Globus pallidus (tissue), 1 donor: ENCODE data around the gene BNC2.
"Not testable (repeated sequence)": the region's sequence is repeated elsewhere in the genome, so short reads cannot be mapped to it uniquely, and the experiment has no call there.

ENCODE experiments used
- DNase-seq: peaks from one replicate; pipeline ENCODE4 v3.0.0-alpha.2; 2015; ENCODE audit warnings: low spot score

Gene BNC2

DNA sequence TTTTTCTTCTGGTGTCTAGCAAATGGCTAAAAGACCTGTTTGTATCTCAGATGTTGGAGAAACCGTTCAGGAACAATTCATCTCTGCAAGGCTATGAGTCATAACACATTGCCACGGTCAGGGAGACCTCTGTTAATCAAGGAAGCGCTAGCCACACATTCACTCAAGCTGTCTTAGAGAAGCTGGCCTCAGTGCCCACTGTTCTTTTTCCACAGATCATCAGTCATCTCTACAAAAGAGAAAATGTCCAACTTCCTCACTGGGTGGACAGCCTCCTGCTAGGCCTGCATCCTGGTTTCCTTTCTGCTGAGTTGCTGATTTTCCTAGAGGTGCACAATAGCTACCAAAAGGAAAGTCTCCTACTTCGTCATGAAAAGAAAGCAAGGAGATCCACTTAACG is 360.5 kb downstream of the BNC2 start:
- DNase-seq: no peak

DNA sequence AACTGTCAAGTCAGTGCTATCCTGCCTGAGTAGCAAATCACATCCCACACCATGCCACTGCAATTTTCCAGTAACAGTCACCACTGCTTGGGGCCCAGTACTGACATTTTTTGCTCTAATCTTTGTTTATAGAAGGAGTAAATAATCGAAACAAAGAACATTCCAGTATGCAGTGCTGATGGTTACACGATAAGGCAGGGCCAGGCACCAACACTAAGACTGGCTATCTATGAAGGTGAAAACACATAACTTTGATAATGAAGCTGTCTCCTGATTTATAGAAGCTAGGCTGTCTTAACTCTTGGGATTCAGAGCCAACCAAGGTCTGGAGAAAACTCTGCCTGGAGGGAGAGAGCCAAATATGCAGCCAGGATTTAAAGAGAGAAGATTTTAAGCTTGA is 365.3 kb downstream of the BNC2 start:
- no peak for DNase-seq

DNA sequence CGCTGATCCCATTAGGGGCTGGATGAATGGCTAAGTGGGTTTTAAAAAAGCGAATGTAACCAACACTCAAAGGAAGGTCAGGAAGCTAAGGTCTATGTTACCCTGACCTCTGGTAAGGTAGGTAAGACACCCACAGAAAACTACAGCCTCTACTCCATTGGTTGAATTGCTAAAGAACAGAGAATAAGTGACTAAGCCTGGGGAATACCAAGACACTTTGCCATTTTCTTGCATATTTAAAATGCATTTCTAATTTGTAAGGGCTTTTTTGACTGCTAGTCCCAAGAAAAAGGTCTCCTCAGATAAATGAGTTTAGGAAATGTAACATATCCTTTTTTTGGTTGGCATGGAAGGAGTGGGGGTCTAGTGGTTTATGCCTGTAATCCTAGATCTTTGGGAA is 368.7 kb downstream of the BNC2 start:
- DNase-seq: no peak

DNA sequence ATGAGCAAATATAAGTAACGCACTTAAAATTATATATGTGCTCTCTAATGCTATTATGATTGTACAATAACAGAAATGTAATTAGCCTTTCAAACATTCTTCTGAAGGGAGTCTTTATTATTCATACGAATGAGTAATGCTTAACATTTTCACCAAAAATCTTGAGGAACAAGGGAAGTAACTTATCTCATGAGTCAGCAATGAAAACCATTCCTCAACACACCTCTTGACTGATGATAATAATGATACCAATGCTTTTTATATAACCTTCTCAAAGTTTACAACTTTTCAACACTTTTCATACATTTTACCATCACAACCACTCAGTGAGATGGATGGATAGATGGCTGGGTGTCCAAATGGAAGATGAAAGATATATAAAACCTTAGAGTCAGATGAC is 369.3 kb downstream of the BNC2 start:
- DNase-seq: no peak

DNA sequence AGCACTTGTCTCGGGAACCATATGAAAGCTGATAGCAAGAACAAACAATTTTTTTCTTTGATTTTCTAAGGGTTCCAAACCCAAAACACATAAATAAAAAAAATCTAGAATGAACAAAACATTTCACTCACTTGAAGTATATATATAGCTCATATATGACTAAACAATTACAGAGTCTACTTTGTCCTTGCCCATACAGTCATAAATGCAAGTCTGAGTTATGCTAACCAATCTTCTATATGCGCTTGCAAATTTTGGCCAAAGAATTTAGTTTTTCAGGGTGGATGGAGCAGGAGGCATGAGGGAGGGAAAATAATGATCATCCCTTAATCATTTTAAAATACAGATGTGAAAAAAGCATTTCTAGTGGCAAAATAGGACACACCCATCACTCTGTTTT is 370.1 kb downstream of the BNC2 start:
- no peak for DNase-seq

DNA sequence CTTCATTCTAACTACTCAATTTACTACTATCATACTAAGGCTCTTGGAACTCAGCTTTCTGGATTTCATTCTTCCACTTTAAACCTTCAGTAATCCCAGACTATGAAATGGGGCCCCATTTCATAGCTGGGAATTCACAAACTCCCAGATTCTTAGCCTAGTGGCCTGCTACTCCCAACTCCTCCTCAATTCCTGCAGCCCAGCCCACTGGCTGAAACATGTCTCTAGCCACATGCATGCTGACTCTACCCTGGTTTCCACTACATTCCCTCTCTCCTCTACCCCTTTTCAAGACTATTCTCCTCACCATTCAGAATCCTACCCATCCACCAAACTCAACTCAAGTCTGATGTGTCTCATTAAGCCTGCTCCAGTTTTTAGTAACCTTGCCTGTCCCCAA is 370.6 kb downstream of the BNC2 start:
- no peak for DNase-seq

DNA sequence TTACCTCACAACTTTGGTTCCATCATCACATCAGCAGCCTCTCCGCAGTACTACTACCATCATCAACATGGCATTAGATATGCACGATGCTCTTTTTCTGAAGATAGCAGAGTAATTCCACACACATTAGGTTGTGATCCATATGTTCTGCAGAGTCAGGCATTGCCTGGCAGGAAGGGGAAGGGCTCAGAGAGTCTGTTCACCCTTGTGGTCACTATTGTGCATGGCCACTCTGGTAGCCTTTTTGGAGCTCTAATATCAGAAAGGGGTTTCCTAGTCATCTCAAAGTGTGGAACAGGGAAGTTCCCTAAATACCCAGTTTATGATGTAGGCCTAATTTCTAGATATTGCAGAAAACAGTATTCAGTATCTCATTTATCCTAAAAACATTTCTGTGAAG is 373.6 kb downstream of the BNC2 start:
- no peak for DNase-seq

DNA sequence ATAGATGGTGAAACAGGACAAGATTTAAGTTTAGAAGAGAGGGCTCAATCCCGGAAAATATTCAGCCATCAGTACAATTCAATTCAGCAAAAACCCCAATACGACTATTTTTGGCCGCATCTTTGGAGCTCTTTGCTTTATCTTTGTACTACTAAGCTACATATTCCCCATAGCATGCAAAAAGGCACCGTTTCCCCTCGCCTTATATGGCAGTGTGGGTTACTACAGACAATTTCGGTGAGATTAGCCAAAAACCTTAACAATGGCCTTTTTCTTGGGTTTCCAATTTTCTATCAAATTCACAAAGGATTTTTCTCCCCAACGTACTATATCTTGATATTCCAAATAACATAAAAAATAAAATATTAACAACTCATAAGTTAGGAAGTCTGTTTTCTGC is 382.6 kb downstream of the BNC2 start:
- no peak for DNase-seq

DNA sequence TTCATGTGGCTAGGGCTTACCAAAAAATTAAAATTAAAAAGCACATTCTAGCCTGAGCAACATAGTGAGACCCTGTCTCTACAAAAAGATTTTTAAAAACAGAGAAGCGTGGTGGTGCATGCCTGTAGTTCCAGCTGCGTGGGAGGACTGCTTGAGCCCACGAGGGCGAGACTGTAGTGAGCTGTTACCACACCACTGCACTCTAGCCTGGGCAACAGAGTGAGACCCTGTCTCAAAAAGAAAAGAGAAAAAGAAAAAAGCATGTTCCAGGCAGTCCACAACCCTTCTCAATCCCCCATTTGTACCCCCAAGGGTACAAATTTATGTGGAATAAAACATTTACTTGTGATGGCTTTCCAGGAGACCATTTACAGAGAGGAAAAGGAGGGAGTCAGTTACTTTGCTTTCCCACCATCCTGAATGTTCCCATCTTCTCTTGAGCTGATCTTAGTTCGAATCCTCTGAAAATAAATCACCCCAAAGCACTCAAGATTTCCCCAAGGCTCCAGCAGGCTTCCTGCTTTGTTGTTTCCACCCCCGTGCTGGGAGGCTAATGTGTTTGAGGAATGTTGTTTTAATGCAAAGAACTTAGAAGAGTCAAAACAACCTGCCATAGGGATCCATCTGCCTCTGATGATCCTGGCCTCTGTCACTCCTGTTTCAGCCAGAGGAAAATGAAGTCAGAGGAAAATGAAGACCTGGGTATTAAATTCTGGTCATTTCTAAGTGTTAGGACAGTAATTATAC is 384.7 kb downstream of the BNC2 start:
- no peak for DNase-seq

DNA sequence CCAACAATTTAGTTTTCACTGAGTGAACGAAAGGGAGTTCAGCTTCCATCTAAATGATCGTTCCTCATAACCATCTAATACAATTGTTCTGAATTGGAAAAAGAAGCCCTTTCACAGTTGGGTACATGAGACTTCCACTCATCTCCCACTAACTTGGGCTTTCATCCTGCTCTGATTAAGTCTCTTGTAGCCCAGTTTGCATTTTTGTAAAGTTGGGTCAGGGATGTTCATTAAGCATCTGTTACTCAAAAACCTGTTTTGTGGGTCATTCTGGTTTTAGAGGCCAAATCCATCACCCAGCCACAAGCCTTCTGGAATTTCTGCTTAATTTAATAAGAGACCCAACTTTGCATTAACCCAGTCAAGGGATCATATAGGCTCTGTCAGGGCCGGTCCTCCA is 385.3 kb downstream of the BNC2 start:
- no peak for DNase-seq

DNA sequence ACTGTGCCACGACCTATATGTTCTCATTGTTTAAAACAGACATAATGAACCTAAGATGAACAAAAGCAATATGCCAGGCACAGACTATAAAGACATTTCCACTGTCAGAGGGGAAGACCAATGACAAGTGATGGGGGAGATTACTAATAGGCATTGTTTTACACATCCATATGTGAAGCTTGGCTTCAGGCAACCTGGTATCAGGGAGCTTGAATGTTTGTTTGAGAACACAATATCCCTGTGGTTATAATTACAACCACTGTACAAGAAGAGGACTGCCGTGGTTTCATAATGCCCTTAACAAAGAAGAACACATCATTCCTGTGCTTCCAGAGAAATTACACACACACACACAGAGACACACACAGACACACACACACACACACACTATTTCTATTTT is 385.7 kb downstream of the BNC2 start:
- no peak for DNase-seq

DNA sequence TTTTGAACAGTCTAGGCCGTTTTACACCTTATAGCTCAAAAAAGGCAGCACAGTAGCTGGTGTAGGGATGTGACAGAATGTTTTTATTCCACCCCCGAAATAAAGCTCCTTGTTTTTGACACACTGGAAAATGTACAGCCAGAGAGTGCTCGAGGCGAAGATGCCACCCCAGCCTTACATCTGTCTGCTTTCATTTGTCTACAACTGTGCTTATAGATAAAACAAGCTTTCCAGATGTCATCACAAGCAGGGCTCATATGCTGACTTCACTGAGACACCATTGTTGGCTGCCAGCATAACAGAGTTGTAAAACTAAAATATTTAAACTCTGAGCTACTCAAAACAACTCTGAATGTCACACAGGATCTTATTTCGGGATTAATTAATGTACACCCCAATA is 386.3 kb downstream of the BNC2 start:
- DNase-seq: no peak

DNA sequence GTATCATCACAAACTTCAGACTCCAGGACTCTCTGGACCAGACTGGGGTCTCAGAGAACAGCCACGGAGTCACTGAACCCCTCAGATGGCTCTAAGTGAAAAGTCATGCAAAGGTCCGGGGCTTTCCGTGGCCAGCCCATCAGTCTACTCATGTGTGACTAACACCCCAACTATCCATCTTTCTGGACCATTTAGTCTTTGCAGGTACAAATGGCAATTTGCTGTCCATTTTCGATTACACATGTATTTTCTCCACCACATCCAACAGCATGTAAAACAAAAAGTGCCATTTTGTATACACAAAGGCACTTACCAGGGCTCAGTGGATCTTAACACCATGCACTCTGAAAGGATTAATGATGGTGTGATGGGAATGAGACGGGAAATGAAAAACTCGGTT is 387.7 kb downstream of the BNC2 start:
- DNase-seq: no peak

DNA sequence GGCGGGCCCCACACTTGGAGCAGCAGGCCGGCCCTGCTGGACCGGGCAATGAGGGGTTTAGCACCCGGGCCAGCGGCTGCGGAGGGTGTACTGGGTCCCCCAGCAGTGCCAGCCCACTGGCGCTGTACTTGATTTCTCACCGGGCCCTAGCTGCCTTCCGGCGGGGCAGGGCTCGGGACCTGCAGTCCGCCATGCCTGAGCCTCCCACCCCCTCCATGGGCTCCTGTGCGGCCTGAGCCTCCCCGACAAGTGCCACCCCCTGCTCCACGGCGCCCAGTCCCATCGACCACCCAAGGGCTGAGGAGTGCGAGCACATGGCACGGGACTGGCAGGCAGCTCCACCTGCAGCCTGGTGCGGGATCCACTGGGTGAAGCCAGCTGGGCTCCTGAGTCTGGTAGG is 389.9 kb downstream of the BNC2 start:
- DNase-seq: not testable (repeated sequence)

DNA sequence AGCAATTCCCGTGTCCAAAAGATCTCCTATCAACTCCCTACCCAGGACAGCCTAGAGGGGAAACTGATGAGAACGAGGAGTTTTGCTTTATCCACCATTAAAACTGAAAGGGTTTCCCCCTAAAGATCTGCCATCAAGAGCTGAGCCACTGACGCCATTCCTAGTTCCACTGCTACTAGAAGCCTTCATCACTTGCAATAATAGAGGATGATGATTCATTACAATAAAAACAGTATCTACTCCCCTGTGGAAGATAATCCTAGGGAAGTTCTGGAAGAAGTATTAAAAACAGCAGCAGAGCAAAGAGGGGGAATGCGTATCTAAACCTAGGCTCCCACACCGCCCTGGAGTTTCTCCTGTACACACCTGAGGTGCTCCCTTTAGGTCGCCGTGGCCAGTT is 394.5 kb downstream of the BNC2 start:
- no peak for DNase-seq

DNA sequence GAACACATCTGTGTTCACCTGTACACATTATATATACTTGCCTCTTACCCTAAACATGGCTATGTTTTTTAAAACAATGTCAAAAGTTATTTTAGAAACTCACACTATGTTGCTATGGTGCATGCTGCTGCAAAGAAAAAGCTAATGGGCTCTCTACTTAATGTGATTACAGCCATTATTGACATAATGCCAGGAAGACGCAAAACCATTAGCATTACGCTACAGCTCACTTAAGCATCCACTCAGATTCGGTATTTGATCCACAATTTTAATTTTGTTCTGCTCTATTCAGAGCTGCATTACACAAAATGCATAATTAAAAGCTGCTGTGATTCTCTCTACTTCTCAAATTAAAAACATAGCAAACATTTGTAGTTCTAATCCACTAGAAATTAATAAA is 395.2 kb downstream of the BNC2 start:
- DNase-seq: no peak

DNA sequence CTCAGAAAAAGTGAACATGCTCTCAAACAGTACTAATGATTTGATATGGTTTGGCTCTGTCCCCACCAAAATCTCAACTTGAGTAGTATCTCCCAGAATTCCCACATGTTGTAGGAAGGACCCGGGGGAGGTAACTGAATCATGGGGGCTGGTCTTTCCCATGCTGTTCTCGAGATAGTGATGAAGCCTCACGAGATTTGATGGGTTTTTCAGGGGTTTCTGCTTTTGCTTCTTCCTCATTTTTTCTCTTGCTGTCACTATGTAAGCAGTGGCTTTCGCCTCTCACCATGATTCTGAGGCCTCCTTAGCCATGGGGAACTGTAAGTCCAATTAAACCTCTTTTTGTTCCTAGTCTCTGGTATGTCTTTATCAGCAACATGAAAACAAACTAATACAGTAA is 401.3 kb downstream of the BNC2 start:
- DNase-seq: no peak

DNA sequence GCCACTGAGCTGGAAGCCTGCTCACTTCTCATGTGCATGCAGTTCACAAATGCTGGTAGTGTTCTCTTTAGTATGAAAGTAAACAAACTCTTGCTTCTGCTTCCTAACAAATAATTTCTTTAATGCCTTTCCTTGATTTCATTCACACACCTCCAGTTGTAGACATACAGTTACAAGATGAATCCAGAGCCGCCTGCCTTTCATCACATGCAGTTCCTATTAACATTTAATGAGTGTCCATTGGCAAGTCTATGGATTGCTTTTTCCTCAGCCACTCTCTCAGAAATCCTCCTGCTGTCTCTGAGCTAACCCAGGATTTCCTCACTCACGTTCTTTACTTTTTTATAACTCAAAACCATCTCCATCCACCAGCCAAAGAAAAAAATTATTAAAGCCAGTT is 408.6 kb downstream of the BNC2 start:
- no peak for DNase-seq

DNA sequence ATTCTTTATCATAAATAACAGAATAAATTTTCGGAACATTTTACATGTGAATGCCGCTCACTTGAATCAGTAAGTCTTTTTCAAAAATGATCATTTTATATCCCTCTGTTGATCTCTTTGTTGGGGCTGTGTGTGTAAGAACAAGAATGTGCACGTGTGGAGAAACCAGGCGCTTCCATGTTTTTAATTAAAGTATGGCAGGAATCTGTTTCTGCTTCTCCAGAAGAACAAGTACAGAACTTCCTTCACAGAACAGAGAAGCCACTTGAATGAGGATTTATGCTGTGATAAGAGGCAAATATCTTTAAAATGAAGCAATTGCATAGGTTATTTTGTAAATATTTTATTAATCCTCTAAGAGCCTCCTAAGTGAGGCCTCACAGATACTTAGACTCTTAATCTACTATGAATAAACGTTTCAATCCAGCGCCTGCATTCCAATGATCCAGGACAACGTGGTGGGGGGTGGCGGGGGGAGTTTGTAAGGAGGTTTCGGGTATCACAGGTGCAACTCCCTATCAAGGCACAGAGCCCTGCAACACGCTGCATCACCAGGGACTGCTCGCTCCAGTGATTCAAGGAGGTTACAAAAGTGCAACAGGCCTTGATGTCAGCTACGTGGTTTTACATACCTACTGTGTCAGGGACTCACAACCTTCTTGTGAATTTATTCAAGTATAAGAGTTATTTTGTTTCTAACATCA is 409.2 kb downstream of the BNC2 start:
- DNase-seq: no peak

DNA sequence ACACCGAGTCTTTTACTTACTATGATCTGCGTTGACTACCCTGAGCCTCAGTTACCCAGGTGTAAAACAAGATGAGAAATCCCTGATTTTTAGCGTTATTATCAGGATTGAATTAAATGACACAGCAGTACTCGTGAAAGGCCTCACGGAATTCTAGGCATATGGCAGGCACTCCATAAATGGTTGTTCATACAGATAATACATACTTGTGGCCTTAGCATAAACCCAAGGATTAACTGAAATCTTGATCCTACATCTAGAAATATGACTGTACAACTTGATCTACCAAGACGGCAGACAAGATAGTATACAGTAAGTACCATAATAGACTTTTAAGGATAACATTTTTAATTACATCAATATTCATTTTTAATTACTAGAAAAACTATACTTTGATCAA is 409.8 kb downstream of the BNC2 start:
- DNase-seq: no peak

DNA sequence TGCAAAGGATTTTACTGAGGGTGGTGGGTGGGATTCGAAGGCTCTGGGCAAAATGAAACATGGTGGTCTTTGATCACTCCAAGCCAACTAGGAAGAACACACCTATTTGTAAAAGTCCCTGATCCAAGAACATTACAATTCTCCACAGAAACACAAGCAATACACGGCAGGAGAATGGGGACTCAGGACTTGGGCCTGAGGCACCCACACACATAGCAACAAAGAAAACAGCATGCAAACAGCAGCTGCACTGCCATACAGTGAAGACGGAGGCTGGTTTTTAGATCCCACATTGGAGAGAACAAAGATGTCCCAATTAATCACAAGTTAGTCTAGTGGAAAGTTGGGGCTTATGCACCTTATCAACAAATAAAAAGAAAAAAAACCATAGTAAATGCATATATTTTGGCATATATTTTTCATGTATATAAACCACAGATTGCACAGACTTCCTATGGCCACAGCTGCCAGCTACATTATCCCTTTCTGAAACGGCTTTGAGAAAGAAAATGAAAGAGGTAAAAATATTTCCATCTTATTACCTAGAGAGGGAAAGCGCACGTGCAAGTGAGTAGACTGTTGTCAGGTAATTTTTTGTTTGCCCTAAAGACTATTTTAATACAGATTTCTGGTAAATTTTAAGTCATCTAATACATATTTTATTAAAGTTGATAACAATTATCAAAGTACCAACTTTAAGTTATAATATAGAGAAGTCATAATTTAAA is 410.9 kb downstream of the BNC2 start:
- no peak for DNase-seq

DNA sequence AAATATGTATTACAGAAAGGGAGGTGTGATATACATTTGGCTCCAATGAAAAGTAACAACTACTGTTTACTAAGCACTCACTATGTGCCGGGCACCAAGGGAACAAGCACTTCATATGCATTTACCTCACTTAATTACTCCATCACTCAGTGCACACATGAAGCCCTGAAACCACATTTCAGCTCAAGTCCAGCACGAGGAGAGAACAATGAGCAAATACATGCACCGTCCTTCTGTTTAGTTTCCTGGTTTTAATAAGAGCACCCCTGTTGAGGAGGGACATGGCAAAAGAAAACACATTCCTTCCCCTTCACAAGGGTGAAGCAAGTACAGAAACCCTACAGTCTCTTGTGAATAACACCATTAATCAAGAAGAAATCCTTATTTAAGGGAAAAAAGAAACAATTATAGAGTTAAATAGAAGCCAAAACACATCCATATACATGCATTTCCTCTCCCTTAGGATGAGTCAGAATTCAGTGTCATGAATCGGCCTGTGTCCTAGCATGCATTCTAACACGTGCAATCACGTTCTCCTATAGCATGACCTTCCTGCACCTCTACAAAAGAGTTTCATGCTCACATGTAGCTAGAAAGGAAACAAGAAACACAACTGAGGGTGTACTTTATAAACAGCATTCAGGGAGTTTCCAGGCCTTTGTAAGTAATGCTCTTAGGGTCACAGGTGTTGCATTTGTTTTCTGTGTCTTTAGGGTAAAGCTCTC is 411.6 kb downstream of the BNC2 start:
- DNase-seq: no peak

DNA sequence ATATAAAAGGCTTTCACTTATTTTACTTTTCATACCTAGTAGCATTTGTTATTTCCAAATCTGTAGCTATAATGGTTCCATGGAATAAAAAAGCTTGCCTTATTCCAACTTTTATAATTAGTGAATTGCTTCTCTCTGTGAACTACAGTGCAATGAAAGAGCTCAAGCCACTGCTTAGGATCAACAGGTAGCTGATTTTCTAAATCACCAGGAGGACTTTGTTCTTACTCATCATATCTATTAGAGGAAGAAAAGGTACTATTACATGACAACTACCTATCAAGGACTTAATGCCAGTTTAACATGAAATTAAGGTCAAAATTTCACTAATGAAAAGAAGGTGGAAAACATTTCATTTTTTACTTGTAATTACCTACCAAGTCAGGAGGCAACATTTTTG is 414.6 kb downstream of the BNC2 start:
- DNase-seq: no peak
